ENCODE data around the gene MRM2. TPM values are rescaled to one million over a fixed set of nuclear protein-coding genes. Genes with fewer than 3 reads are reported as not detected.

MRM2 gene
- total RNA-seq, 1 experiment from 2014 or later = 48.2 TPM

- DNase-seq (ENCODE audit: low spot score) = no peak
Observed at GRCh38 chr7:2185715-2186114, 56.3 kb downstream of the MRM2 start.

Other genes with a start within 250 kb of the MRM2 start
- 89.2 and 103 TPM in 2 replicates for gene MAD1L1, start 9.3 kb downstream of the MRM2 start, total RNA-seq (2014; rRNA removed; shearing (Covaris generic))
- 68.6 and 69.1 TPM in 2 replicates for gene NUDT1, start within 50 bp of the MRM2 start, total RNA-seq (2014; rRNA removed; shearing (Covaris generic))
- 41.7 and 44.0 TPM in 2 replicates for gene SNX8, start 72.2 kb upstream of the MRM2 start, total RNA-seq (2014; rRNA removed; shearing (Covaris generic))
- 430 and 463 TPM in 2 replicates for gene EIF3B, start 112.6 kb upstream of the MRM2 start, total RNA-seq (2014; rRNA removed; shearing (Covaris generic))
- gene CHST12, start 161.4 kb upstream of the MRM2 start, total RNA-seq (2014; rRNA removed; shearing (Covaris generic)) = 14.5 and 24.7 TPM in 2 replicates
- not detected in 2 replicates for gene GRIFIN, start 234.2 kb upstream of the MRM2 start, total RNA-seq (2014; rRNA removed; shearing (Covaris generic))

Data from HT-29 (cell line).